Activated CD4-positive, alpha-beta T cell treated with anti-CD3 and anti-CD28 coated beads, Interleukin-2, Interleukin-4, amounts not matched to agents 100 ng/mL and 50 ng/mL, durations not matched to agents 16 hours and 8 hours (primary cell): Measurements from ENCODE around the gene NPAS4.
"Not testable (repeated sequence)": the region's sequence is repeated elsewhere in the genome, so short reads cannot be mapped to it uniquely, and the experiment has no call there.

Source experiments
- DNase-seq: peaks from one replicate; pipeline ENCODE4 v3.0.0-alpha.2; 2020; ENCODE audit warnings: low spot score

NPAS4 gene

DNA sequence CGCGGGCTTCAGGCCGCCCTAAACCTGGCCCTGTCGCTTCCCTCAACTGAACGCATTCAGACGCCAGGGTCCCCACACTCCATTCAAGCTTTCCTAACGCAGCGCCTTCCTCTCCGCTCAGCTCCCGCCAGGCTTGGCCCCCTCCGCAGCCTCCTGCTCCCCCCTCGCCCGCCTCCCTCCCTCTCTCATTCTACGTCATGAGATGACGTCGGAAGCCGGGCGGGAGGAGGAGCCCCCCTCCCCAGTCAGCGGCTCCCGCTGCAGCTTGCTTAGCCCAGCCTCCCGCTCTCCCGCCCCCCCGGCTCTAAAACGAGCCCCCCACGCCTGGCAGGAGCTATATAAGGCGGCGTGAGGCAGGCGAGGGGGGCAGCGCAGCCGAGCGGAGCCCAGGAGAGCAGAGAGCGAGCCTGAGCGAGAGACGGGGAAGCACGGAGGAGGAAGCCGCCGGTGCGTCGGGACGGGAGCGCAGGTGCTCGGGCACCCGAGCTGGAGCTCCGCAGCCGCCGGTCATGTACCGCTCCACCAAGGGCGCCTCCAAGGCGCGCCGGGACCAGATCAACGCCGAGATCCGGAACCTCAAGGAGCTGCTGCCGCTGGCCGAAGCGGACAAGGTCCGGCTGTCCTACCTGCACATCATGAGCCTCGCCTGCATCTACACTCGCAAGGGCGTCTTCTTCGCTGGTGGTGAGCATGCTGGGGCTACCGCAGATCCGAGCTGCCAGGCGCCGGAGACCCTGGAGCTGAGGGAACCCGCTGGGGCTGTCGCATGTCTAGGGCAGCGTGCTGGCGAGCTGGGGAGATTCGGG lies at the start of gene NPAS4:
TSS of gene NPAS4 (plus strand) at position 365 of the 806 bp plus-strand sequence. CDS start at position 510, 145 bp downstream.
- DNase-seq: no peak

DNA sequence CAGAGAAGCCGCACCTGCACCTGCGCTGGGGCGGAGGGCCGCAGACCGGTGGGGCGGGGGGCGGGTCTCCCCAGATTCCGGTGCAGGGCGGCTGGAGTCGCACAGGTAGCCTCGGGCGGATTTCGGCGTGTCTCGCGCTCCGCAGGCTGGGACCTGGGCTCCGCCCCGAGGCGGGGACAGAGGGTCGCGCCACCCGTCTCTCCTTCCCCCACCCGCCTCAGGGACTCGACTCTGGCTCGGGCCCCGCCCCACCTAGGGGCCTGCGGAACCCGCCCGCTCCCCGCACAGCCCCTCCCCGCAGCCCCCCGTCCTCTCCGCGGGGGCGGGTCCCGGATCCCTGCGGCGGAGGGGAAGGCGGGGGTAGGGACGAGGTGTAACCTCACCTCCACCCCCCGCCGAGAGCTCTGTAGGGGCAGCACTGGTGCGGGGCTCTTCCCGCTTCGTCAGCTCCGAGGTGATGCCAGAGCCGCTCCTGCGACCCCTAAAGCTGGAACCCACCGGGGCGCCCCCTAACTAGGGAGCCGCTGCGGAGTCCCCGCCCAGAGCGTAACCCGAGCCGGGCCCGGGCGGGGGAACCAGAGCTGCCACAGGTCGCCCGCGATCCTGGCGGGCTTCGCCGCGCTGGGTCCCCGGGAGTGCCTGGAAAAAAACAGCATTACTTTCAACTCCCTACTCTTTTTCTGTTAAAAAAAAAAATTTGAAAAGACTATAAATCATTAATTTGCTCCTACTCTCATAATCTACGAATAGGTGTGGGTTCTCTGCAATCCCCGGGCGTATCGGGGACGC lies 49.0 kb upstream of the NPAS4 start, which contains the start of gene SLC29A2:
TSS of gene SLC29A2 (minus strand) at position 134 of the 789 bp plus-strand sequence. CDS start 169 bp downstream, outside the sequence.
- peak; percentile 78 for DNase-seq

DNA sequence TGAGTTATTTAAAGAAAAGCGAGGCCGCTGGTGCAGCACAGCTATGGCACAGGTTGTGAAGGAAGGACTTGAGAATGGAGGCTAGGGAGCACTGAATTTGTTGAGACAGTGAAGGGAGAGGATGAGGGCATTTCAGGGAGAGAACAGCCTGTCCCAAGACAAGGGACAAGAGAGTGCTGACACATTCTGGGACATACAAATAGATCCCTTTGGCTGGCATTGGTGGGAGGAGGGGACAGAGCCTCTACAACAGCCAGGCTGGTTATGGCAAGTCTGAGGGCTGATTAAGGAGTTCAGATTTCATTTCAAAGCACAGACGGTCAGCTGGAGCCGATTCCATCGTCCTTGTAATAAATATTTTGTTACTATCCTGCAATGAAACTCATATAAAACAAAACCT lies 47.6 kb upstream of the NPAS4 start:
- no peak for DNase-seq

DNA sequence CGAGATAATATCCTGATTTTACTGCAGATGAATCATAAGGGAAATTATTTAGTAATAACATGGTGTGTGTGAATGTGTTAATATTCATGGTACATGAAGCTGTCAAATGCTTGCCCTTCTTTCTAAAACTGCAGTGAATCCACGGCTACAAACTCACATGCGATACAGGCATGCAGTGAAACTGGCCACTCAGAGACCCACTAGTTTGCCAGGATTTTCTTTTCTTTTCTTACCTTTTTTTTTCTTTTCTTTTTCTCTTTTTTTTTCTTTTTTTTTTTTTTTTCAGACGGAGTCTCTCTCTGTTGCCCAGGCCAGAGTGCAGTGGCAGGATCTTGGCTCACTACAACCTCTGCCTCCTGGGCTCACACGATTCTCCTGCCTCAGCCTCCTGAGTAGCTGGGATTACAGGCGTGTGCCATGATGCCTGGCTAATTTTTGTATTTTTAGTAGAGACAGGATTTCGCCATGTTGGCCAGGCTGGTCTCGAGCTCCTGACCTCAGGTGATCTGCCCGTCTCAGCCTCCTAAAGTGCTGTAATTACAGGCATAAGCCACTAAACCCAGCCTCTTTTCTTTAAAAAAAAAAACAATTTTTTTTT lies 47.0 kb upstream of the NPAS4 start:
- DNase-seq: not testable (repeated sequence)

DNA sequence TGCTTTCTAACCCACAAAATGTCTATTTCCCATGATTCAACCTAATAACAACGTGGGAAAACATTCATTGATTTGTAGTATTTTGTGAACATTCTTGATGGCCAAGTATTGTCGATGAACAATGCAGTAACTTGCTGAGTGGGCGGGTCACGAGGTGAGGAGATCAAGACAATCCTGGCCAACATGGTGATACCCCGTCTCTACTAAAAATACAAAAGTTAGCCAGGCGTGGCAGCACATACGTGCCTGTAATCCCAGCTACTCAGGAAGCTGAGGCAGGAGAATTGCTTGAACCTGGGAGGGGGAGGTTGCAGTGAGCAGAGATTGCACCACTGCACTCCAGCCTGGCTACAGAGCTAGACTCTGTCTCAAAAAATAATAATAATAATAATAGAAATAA lies 40.6 kb upstream of the NPAS4 start:
- DNase-seq: not testable (repeated sequence)

DNA sequence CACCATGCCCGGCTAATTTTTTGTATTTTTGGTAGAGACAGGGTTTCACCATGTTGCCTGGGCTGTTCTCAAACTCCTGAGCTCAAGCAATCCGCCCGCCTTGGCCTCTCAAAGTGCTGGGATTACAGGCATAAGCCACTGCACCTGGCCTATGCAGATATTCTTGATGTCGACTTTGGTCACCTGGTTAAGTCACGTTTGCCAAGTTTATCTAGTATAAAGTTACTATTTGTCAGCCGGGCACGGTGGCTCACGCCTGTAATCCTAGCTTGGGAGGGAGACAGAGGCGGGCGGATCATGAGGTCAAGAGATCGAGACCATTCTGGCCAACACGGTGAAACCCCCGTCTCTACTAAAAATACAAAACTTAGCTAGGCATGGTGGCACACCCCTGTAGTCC lies 36.5 kb upstream of the NPAS4 start:
- not testable (repeated sequence) for DNase-seq

DNA sequence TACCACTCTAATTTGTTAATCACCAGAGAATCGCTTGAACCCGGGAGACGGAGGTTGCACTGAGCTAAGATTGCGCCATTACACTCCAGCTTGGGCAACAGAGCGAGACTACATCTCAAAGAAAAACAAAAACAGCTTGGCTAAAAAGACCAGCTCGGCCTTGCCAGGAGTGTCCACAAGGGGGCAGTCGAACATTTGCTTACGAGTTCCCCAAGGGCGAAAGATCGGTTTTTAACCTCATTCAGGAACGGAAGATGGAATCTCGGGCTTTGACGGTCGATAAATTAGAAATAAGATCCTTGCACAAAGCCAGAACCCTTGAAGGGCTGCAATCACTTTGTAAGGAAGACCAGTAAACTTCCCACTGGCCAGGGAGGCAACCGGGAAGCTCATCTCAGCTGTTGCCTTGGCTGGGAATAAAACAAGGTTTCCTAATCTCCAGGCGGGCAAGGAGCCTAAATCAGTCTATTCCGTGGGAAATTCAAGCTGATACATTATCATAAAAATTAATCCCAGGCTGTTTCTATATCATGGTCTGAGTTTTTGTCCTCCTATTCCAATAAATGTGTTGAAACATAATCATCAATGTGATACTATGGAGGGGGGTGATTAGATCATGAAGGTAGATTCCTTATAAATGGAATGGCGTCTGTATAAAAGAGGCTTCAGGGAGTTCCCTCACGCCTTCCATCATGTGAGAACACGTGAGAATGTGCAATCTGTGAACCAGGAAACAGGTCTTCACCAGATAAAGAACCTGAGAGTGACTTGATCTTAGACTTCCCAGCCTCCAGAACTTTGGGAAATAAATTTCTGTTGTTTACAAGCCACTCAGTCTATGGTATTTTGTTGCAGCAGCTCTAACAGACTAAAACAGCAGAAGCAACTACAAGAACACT lies 34.4 kb upstream of the NPAS4 start:
- peak; percentile 83 for DNase-seq

DNA sequence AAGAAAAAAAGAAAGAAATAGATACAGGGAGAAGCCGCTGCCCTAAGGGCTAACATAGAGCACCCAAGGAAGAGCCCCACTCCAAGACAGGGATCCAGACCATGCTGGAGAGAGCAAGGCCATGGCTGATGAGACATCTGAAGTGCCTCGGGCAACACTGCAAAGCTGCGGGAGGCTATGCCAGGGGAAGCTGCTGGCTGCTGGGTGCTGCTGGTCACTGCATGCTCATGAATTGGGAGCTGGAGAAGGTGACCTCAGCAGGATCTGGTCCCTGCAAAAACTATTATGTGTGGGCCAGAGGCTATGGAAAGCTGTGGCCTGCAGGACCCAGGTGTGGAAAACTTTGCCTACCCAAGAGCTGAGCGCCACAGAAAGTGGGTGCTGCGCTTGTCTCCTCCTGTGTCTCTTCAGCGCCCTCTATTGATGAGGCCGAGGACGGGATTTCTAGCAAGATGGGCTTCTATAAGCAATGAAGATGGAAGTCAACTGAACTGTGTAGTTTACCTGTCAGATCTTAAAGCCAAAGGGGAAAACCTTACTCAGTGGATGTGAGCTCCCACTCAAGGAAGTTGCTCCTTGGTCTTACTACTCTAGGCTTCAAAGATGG lies 32.0 kb upstream of the NPAS4 start:
- peak; percentile 70 for DNase-seq

DNA sequence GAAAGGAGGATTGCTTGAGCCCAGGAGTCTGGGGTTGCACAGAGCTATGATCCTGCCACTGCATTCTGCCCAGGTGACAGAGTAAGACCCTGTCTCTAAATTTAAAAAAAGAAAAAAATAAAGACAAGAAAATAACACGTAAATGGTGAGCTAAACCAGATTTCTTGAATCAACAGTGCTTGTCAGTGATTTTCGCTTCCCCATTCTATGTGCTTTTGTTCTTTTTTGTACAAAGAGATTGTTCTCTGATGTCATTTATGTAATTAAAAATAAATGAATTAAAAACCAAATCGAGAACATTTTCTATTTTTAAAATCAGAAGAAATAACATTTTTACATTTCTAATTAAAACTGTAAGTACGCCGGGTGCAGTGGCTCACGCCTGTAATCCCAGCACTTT lies 29.5 kb upstream of the NPAS4 start:
- no peak for DNase-seq

DNA sequence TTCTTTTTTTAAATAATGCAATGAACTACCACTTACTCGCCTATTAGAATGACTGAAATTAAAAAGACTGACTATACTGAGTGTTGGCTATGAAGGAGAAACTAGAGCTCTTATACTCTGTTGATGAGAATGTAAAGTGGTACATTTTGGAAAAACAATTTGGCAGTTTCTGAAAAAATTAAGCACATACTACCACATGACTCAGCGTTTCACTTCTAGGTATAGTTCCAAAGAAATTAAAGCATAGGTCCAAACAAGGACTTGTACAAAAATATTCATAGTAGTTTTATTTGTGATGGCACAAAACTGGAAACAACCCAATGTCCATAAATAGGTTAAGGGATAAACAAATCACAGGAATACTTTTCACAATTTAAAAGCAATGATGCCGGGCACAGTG lies 26.9 kb upstream of the NPAS4 start:
- DNase-seq: no peak

DNA sequence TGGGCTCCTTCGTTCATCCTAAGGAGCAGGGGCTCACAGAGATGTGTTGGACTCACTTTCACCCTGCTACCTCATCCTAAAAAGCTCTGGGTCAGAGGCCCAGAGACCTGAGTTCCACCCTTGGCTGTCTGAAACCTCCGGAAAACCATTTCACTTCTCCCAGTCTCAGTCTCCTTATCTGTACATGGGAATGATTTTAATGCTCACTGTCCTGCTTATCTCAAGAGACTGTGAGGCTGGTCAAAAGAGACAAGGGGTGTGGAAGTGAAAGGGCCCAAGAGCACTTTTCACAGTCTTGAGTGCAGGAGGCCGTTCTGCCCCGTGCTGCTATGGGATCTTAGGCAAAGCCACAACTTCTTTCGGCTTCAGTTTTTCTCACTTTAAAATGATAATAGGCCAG lies 13.2 kb upstream of the NPAS4 start:
- DNase-seq: no peak

DNA sequence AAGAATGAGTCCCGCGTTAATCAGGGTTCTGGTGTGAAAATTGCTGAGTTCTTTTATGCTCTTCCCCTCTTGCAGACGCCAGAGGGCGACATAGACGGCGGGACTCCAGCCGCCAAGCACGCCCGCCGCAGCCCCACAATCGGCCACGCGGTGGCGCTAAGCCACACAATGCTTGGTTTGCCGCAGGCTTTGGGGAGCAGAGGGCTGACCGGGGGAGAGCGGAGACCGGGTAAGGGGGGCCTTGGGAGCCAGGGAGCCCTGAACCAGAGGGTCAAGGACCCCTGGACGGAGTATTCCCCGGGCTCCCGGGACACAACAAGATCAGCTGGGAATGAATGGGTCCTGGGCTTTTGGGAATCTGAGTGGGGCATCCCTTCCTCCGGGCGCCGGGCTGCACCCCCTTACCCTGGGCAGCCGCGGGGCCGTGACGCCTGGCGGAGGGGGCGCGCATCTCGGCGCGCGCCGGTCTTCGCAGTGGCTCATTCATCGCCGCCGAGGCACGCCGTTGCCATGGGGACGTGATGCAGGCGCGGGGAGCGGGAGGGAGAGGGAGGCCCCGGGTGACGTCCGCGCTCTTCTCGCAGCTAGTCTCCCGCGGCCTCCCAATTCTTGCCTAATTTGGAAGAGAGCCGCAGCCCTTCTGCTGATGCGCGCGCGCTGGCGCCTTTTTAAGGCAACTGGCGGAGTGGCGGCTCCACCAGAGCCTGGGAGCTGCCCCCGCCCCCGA lies 12.2 kb upstream of the NPAS4 start:
- peak; percentile 91 for DNase-seq

DNA sequence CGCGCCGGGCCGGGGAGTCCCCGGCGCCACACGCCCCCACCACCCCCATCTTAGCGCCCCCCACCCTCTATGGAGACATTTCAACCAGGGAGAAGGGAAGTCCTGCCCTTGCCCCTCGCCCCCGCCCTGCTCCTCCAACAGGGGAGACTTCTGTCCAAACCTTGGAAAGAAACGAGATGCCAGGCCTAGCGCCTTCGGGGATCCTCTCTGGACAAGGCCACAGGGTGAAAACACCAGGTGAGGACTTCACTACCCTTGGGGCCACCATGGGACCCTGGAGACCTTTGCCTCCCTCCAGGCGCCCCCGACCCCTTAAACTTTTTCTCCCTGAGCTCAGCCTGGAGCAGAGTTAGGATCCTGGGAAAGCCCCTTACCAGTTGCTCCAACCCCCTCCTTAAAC lies 11.6 kb upstream of the NPAS4 start:
- no peak for DNase-seq

DNA sequence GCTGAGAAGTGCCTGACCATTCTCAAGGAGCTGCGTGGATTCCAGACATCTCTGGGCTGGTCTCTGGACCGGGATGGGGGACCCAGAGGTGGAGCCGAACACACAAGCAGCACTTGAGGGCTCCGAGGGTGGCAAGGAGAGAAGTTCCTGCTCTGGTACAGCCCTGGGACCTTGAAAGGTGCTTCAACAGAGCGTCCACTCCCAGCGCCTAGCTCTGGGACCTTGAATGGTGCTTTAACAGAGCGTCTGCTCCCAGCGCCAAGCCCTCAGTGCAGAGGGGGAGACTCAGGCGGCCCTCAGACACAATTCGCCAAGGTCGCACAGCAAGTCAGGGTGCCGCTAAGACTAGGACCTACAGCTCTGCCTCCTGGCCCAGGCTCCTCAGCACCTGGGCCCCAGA lies 10.6 kb upstream of the NPAS4 start:
- no peak for DNase-seq

DNA sequence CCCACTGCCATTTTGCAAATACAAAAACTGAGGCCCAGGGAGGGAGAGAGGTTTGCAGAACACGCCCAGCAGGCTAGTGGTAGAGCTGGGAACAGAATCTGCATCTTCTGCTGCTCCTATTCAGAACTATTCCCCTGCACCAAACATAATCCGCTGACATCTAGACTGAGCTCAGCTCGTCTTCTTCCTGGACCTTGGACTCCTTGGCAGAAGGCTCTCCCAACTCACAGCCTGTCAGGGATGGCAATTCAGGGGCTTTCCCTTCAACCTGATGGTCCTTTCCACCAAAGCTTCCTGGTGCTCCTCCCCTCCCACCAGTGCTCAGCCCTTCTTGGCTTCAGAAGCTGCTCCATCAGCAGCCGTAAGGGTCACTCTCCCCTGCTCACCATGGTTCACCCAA lies 9.5 kb upstream of the NPAS4 start:
- no peak for DNase-seq

DNA sequence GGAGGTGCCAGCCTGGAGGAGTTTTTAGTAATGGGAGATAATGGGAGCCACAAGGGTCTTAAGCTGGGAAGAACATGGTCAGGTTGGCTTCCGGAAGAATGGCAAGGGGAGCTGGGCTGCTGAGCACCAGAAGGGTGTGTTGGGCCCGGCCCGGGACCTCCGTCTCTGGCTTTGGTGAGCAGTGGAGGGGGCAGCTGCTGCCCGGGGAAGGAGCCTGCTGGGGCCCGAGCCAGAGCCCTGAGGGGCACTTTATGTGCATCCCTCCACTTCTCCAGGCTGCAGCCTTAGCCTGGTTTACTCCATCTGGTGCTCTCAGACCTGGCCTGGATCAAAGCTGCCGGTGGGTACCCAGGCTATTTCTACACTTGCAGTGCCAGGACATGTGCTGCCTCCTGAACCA lies 8.7 kb upstream of the NPAS4 start:
- no peak for DNase-seq

DNA sequence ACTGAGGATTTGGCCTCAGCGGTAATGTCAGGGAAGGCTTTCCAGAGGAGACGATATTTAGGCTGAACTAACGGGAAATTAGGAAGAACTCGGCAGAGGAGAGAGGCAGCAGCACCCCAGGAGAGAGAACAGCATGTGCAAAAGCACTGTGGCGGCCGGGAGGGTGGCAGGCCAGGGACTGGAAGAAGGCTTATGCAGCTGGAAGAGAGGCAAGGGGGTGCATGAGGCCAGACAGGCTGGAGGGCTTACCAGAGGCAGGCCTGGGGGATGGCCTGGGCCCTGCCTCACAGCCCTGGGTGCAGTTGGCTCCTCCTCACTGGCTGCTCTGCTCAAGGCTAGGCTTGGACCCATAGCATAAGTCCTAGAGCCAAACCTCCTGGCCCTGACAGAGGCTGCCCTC lies 7.7 kb upstream of the NPAS4 start:
- no peak for DNase-seq

DNA sequence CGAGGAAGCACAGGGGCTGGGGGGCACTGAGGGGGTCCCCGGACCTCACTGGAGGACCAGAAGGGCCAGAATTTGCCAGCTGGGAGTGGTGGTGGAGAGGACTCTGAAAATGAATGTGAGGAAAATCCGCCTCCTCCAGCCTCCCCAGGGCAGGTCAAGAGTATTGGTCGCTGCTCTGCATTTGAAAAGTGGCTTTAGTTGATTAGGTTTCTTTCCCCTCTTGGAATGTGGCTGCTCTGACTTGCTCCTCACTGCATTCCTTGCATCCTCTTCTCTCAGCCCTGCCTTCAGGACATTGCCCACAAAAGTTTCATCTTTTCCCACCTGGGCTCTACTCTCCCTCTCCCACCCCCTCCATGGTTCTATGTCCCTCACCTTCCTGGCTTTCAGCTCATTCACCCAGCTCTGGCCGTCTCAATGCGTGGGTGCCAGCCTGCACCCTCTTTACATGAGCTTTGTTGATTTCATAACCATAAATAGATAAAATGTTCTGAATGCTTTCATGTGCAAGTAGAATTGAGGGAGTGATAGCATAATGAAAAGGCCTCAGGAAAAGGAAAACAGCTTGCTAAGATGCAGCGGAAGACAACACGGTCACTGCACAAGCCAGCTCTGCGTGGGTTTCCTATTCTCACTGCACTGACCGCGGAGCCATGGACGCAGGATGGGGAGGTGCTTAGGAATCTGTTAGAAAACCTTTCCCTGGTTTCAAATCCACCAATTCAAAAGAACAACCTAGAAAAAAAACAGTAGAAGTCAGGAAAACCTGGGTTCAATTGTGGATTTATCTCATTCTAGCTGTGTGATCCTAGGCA lies 6.5 kb upstream of the NPAS4 start:
- no peak for DNase-seq

DNA sequence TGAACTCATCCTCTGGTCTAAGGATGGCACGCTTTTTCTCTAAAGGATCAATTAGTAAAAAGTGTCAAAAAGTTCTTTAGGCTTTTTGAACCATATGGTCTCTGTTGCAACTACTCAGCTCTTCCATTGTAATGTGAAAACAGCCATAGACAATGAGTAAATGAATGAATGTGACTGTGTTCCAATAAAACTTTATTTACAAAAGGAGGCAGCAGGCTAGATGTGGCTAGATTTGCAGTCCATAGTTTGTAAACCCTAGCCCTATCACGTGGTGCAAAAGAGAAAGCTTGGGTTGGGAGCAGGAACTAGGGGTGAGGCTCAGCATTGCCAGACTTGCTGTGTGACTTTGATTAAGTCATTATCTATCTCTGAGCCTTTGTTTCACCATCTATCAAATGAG lies 5.4 kb upstream of the NPAS4 start:
- DNase-seq: no peak

DNA sequence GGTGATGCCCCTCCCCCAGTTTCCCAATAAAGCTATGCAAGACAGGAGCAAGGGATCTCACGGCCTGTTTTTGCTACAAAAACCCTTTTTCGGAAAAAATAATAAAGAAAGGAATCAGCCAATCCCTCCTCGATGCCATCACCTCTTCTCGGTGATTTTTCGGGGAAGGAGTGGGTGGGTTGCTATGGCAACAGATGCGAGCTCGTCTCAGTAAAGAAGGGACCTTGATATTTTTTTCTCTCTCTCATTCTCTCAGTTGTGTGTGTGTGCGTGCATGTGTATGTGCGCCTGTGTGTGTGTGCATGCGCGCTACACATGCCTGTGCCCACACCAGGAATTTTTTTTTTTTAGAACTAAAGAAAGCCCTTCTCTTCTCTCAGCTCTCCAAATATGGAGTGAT lies 3.8 kb upstream of the NPAS4 start:
- DNase-seq: no peak
